LHCN-M2 (cell line): ENCODE data around the gene FGFR3. TPM values are rescaled to one million over a fixed set of nuclear protein-coding genes. Genes with fewer than 3 reads are reported as not detected.

Experiments used
- DNase-seq: peaks from one replicate; pipeline ENCODE4 v3.0.0-alpha.2; 2012; ENCODE audit warnings: low read depth
- polyA plus RNA-seq: library from polyadenylated mRNA; unstranded; fragments of >200 nt; gene quantifications from one replicate; pipeline ENCODE4 v1.2.1, GENCODE V29; 2012; ENCODE audit warnings: missing spikeins
- total RNA-seq: library from RNA; depleted of rRNA; stranded (reverse); fragments of >200 nt; gene quantifications from 2 replicates; pipeline ENCODE4 v1.2.3, GENCODE V29; 2014; rRNA removed

Gene FGFR3
- total RNA-seq, result 0.17 and 0.26 TPM in 2 replicates
- 0.12 TPM for polyA plus RNA-seq

DNA sequence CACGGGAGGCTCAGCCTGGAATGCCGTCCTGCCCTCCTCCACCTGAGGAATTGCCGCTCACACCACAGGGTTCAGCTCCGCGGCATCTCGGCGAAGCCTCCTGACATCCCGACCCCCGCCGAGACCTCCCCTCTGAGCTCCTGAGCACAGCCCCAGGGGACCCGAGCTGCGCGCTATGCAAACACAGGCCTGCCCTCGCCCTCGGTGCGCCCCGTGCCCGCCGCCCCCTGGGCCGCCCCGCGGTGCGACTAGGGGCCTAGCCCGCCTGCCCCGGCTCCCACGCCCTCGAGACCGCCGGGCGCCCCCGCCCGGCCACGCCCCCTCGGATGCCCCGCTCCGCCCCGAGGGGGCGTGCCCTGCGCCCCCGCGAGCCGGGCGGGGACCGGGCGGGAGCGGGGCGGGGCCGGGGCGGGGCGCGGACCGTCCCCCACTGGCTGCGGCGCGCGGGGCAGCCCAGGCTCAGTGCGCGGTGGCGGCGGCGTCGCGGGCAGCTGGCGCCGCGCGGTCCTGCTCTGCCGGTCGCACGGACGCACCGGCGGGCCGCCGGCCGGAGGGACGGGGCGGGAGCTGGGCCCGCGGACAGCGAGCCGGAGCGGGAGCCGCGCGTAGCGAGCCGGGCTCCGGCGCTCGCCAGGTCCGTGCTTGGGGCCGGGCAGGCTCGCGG is at the start of gene FGFR3:
TSS of gene FGFR3 (plus strand) at position 462 of the 664 bp plus-strand sequence. CDS start 642 bp downstream, outside the sequence.
- DNase-seq, result no peak

DNA sequence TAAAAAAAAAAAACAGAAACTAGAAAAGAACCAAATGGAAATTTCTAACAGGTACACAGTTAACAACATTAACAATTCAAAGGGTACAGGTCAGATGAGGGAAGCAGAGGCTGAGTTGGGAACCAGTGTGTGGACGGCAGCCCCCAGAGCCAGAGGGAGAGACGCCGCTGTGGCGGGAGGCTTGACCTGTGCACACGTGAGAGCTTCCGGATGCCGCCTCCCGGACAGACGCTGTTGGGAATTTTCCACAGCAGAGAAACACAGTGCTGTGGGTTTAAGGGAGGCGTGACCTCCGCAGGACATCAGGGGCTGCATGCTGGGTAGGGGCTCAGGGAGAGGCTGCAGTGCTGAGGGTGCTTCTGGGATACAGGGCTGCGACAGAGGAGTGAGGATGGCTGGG is 49.5 kb upstream of the FGFR3 start:
- DNase-seq, result no peak

DNA sequence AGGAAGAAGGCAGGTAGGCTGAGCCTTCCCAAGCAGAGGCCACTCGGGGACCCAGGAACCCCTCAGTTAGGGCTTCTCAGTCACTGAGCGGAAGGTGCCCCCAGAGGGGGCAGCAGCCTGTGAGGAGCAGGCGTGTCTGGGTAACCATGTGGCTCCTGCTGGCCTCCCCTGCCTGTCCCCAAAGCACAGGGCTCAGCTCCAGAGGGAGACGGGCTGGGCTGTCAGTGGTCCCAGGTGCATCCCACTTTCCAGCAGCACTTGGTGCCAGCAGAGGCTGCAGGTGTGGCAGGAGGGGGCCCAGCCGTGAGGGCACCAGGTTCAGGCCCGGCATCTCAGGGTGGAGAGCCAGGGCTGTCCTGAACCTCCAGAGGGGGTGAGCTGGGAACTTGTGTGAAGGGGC is 49.1 kb upstream of the FGFR3 start:
- DNase-seq, result no peak

DNA sequence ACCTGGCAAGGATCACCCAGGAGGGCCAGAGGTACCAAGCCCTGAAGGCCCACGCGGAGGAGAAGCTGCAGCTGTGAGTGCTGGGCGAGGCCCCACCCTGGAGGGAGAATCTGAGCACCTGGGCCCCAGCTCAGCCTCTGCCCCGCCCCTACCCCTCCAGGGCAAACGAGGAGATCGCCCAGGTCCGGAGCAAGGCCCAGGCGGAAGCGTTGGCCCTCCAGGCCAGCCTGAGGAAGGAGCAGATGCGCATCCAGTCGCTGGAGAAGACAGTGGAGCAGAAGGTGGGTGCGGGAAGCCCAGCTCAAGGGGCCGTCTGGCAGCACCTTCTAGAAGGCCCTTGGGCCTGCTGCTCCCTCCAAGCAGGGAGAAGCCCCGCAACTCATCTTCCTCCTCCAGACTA is 48.5 kb upstream of the FGFR3 start:
- no peak for DNase-seq

DNA sequence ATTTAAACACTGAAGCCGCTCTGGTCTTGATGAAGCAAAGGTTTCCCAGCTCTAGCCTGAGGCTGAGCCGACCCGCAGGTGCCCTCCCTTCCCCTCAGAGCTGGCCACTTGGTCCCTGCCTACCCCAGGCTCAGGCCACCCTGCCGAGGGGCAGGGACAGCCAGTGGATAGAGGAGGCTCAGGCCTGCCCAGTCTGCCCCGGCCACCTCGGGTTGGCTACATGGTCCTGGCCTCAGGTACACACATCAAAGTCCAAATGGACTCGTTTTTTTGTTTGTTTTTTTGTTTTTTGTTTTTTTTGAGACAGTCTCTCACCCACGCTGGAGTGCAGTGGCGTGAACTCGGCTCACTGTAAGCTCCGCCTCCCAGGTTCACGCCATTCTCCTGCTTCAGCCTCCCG is 47.9 kb upstream of the FGFR3 start:
- DNase-seq, result no peak

DNA sequence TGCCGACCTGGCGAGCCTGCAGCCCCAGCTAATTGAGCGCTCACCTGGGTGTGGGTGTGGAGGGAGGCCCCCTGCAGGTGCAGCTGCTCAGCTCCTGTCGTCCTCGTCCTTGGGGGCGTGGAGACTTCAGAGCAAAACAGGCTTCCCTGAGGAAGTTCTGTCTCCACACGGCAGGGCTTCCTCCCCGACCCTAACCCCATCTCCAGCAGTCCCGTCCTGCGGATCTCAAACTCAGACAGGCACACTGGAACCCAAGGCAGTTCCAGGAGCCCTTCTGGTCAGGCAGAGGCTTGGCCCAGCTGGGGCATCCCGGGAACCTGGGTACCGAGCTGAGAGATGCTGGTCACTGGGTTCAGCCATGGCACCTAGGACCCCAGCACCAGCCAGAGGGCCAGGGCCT is 47.4 kb upstream of the FGFR3 start:
- DNase-seq, result no peak

DNA sequence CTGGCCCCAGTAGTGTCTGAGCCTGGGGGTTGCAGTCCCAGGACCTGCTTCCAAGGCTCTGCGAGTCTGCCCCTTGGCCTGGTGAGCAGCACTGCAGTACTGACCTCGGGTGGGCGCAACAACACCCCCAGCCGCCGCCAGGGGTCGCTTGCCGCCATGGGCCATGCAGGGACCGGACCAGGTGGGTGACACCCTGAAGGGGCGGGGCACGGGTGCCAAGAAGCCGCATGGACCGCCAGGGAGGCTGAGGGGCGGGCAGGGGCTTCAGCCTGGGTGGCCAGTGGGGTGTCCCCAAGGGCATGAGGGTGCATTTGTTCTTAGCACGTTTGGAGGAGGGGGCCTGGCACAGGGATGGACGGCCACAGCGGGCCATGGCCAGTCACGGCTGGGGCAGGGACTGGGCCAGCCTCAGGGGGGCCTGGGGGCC is 46.8 kb upstream of the FGFR3 start:
- peak; percentile 44 for DNase-seq

DNA sequence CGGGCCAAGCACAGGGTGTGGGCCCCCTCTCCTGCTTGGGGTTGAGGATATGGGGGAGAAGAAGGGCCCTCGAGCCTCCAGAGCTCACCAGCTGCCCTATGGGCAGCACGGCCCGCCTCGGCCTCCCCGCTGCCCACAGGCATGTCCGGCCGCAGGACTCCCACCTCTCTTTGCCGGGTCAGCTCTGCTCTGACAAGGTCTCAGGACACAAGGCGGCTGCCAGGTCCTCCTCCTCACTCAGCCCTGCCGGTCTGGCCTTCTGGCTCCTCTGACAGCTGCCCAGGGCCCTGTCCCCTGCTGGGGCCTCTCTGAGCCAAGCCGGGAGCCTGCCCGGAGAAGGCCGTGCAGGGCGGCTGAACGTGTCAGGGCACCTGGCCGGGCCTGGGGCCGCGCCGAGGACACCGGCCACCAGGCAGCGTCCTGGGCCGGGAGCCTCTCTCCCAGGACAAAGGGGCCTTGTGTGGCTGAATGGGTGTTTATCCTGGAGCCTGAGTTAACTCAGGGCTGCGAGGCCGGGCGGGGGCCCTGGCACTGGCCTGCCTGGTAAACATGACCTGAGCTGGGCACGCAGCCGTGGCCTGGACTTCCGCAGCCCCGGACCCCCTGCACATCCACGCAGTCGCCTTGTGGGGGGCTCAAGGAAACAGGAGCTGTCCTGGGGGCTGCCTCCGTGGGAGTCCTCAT is 46.0 kb upstream of the FGFR3 start:
- no peak for DNase-seq

DNA sequence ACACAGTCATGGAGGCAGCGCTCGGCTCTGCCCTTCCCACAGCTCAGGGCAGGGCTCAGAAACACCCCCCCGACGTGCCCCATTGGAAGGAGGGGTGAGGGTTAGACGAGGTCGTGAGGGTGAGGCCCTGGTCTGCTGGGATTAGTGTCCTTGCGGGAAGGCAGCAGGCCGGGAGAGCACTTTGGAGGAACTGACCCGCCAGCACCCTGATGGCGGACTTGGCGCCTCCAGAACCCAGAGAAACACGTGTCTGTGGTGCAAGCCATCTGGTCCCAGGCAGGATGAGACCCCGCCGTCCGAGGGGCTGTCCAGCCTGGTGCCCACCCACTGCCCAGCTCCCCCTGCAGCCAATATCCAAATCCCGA is 45.5 kb upstream of the FGFR3 start:
- no peak for DNase-seq

DNA sequence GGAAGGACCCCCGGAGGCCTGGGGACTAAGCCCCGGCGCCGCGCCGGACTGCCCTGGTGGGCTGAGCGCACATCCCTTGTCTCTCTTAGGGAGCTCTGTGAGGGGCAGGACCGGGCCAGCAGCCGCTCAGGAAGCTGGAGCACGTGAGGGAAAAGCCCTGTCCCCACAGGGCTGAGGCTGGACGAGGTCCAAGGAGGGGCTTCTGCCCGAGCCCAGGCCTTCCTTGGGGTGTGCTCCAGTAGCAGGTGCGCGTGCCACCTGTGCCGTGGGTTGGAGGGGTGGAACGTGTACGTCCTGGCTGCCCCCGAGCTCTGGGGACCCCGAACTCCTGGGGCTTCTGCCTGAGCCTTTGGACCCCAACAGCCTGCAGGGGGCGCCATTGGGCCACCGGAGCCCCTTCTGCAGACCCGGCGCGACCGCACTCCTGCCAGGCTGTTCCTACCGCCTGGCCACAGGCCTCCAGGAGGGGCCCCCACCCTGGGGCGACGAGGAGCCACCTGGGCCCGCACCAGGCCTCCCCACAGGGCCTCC is 44.6 kb upstream of the FGFR3 start:
- peak; percentile 49 for DNase-seq

DNA sequence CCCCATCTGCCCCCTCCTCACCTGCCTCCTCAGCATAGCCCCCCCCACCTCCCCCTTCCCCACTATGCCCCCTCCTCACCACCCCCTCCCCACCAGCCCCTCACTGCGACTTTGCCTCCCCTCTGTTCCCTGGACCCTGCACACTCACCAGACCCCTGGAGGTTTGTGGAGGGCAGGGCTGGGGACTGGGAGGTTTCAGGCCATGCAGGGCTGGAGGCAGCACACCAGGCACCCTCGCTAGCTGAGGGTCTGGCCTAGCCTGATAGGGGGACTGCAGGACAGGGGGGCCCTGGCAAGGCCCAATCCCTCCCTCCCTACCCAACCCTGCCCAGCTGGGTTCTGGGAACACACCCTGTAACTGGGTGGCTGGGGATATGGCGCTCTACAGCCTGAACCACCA is 43.7 kb upstream of the FGFR3 start:
- DNase-seq, result no peak

DNA sequence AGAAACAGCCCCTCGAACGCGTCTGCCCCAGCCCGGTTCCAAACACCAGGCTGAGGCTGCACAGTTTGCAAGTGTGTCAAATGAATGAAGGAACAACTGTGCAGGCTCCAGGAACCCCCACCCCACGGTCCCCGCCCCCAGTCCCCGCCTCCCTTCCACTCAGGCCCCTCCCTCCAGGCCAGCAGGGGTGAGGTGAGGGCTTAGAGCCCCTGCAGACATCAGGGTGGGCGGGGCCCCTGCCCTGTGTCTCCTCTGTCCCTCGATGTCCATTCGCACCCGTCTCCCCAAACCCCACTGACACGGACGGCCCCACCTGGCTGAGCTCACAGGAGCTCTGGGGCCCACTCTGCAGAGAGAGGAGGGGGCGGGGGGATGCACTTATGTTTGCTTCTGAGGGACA is 43.3 kb upstream of the FGFR3 start:
- no peak for DNase-seq

DNA sequence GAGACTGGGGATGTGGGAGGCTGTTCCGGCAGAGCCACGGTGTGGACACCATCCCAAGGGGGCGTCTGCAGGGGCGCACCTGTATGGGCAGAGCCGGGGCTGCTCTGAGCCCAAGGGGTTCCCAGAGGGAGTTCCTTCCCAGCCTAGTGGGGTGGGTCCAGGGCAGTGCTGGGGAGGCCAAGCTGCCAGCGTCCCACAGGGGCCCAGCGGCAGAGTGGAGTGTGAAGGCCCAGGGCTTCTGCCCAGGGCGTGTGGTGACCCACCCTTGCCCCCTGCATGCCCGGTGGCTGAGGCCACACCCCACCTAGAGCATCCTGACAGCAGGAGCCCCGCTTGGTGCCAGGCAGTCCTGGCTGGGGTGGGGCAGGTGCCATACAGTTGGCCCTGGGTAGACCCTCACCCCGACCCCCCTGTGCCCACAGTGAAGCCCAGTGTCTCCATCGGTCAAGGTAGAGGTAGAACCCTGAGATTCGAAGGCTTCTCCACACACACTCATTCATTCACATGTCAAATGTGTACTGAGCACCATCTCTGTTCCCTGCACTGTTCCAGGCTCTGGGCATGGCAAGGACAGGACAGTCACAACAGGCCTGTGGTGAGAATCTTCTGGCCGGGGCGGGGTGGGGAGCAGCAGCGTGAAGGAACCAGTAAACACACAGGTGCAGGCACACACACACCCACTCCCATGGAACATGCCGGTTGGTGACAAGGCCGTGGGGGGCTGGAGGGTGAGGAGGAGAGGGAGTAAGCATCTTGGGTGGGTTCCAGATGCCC is 42.5 kb upstream of the FGFR3 start:
- DNase-seq, result no peak

DNA sequence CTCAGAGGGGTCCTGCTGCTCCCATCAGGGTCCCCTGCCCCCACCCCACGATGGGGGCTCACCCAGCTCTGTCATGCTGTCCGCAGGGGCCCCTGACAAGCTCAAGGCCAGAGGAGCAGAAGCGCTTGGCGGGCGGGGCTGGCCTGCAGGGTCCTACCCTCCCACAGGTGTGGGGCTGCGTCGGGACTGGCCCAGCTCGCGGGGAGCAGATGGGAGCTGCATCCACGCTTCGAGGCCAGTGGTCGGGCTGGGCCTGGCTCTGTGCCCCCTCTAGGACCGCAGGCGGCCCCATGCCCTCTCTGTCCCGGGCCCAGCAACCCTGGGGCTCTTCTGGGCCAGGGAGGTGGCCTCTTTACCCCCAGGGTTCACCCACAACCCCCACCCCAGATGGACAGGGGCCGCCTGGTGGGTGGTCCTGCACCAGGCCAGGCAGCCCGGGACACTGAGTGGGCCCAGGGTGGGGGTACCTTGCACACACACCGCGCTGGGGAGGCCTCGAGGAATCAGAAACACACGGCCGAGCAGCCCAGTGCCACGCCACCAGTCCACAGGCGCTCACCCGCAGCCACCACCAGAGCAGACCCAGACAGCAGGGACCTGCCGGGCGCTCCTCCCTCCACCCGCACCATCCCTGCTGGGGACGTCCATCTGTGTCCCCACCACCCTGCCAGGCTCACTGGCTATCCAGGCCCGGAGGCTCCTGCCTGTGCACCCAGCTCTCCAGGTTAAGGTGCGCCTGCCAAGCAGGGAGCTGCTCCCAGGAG is 41.8 kb upstream of the FGFR3 start:
- no peak for DNase-seq

DNA sequence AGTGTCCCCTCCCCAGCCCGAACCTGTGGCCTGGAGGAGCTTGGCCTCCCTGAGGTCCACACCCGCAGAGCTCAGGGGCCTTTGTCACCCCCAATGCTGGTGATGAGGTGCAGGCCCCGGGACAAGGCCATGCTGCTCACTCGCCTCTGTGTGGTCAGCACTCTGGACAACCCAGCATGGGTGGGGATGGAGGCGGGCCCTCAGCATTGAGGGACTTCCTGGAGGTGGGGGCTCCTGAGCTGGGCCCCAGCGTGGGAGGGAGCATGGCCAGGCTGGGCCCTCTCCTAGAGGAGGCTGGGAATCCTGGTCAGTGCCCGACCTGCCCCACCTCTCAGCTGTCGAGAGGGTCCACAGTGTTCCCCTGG is 41.2 kb upstream of the FGFR3 start:
- DNase-seq, result no peak

DNA sequence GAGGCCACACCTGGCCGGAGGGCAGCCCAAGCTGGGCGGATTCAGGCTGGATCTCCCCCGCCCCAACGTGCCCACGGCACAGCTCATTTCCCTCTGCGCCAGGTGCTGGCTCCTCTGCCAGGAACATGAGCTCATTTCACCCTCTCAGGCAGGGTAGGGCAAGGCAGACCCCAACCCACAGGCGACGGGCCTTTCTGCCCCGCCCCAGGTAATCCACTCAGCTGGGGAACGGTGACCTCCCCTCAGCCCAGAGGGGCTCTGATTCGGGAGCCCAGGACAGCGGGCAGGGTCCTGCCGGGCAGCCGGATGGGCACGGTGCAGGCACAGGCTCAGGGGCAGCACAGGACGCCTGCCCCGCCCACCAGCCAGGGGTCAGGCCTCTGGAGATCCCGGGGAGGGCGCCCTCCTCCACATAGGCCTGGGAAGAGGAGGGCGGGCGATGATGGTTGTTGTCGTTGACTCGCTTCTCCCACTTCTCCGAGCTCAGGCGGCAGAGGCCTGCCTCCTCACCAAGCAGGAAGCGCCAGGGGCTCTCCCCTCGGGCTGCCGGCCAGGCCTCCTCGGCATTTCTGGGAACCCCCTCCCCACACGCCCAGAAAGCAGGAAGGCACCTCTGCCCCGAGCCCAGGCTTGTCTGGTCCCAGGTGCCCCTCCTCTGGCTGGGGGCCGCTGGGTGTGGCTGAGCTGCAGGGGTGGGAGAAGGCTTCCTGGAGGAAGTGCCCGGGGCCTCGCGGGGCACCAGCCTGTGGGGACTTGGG is 40.6 kb upstream of the FGFR3 start:
- DNase-seq, result no peak

DNA sequence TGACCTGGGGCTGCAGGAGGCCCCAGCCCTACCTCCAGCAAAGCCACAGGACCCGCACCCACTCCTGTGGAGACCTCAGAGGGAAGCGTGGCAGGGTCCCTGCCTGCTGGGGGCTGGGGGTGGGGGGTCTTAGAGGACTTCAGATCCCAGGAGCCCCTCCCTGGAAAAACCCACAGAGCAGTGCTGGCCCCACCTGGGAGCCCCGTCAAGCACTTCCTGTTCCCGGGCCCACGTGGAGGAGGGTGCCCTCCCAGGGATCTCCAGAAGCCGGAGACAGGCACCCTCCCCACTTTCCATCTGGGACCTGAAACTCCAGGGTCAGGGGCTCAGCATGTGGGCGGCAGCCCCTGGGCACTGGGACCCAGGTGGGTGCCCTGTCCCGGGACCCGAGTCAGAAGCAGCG is 39.8 kb upstream of the FGFR3 start:
- no peak for DNase-seq

DNA sequence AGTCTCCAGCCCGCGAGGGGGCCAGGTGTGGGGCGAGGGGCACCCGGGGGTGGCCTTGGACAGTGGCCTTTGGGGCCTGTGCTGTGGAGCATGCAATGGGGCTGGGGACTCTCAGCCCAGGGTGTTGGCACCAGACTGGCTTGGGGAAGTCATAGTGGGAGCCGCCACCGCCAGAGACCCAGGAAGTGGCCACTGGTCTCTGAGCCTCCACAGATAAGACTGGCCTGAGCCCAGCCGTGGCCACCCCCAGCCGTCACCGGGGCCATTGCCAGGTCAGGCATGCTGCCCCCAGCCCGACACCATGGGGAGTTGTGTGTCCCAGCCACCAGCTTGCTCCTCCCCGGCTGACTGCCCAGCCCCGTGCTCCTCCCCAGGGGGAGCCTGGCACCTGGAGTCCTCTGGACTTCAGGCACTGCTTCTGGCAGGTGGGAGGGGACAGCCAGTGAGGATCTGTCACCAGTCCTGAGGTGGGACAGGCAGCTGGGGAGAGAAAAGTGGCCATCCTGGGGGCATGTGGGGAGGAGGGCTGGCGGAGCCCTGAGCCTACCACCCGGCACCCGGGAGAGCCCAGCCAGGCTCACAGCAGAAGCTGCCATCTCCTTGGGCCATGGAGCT is 39.3 kb upstream of the FGFR3 start:
- no peak for DNase-seq

DNA sequence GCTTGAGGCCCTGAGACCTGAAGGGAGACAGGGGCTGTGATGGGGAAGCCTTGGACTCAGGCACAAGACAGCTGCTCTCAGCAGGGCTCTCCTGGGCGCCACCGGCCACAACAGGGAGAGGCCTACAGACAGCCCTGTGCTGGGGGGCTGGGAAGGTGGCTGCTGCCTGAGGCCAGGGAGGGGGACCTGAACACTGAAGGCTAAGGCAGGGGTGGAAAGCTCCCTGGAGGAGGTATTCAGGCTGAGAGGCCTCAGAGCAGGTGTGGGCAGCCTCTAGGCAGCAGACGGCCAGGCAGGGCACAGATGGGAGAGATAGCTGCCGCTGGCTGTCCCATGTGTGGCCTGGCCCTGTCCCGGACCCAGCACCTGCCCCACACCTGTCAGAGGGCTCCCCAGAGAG is 38.8 kb upstream of the FGFR3 start:
- DNase-seq, result no peak

DNA sequence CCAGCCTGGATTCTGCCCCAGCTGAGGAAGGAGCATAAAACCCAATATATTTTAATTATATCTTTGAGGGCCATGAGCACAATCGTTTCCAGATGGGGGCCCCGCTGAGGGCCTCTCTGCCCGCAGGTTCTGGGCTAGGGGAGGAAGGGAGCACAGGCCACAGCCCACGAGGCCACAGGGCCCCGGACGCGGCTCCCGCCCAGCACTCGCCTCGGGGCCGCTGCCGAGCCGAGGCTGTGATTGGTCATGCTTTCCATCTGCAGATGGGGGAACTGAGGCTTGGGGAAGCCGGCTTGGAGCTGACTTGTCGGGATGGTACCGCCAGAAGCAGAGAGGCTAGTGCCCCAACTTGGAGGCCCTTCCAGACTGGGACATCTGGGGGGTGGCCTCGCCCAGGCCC is 37.8 kb upstream of the FGFR3 start:
- no peak for DNase-seq

DNA sequence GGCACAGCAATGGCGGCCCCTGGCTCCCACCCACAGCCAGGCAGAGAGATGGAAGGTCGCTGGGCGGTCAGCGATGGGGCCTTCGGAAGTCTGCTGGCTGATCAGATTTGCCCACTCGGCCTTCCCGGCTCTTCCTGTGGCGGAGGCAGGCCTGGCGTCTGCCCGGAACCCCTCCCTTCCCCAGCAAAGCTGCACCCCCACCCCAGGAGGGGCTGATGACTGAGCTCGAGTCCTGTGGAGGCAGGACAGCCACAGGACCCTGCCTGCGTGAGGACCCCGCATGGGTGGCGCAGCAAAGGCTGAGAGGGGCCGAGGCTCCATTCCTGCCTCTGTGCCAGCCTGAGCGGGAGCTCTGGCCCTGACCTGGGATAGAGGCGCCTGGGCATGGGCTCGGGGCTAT is 37.0 kb upstream of the FGFR3 start:
- no peak for DNase-seq
